MCF 10A (cell line): ENCODE measurements around the gene CLEC2D. TPM values are rescaled to one million over a fixed set of nuclear protein-coding genes. Genes with fewer than 3 reads are reported as not detected.

Source experiments
- BruUV-seq: library from RNA; stranded (reverse); fragments of 400-500 nt; replicated peaks from 2 replicates; lab custom pipeline; 2021; lab: Mats Ljungman, UMichigan
- CTCF ChIA-PET: fragments of 300-600 bp; sonication (Branson Sonifier 250); formaldehyde crosslinking; extraction: SDS; loops from one replicate; lab custom pipeline; 2021; ENCODE audit warnings: antibody characterized with exemption, inconsistent platforms; lab: Yijun Ruan, JAX
- POLR2A ChIA-PET: fragments of 300-600, 350-650 bp; sonication (Branson Sonifier 250); formaldehyde crosslinking; extraction: SDS; loops from one replicate; lab custom pipeline; 2020; ENCODE audit warnings: antibody characterized with exemption, inconsistent platforms; lab: Yijun Ruan, JAX
- DNase-seq: peaks from one replicate; pipeline ENCODE4 v3.0.0-alpha.2; 2018; ENCODE audit not compliant: unreplicated experiment
- H3K27ac Mint-ChIP-seq: one replicate; pipeline ENCODE4 v1.8.0; 2022; ENCODE audit warnings: mild to moderate bottlenecking, low read depth, mixed read lengths; ENCODE audit not compliant: unreplicated experiment
- H3K27me3 Mint-ChIP-seq: one replicate; pipeline ENCODE4 v1.8.0; 2022; ENCODE audit warnings: mixed read lengths; ENCODE audit not compliant: insufficient read depth, unreplicated experiment
- H3K36me3 Mint-ChIP-seq: one replicate; pipeline ENCODE4 v1.8.0; 2022; ENCODE audit warnings: mild to moderate bottlenecking, moderate library complexity, mixed read lengths; ENCODE audit not compliant: insufficient read depth, unreplicated experiment
- H3K4me1 Mint-ChIP-seq: one replicate; pipeline ENCODE4 v1.8.0; 2022; ENCODE audit warnings: mixed read lengths; ENCODE audit not compliant: insufficient read depth, unreplicated experiment
- H3K4me3 Mint-ChIP-seq: one replicate; pipeline ENCODE4 v1.8.0; 2022; ENCODE audit warnings: mild to moderate bottlenecking, moderate library complexity, mixed read lengths; ENCODE audit not compliant: unreplicated experiment
- H3K9me3 Mint-ChIP-seq: one replicate; pipeline ENCODE4 v1.8.0; 2022; ENCODE audit warnings: mixed read lengths; ENCODE audit not compliant: unreplicated experiment
- CTCF ChIP-seq: fragments of 200-600 bp; IDR thresholded peaks from one replicate; pipeline ENCODE4 v1.8.0; 2022; ENCODE audit warnings: antibody characterized with exemption, mild to moderate bottlenecking; ENCODE audit not compliant: unreplicated experiment
- intact Hi-C: fragments of 100-400 bp; cut with micrococcal nuclease; formaldehyde crosslinking; loops from 2 replicates; pipeline ENCODE4 v1.14.1; 2022
- total RNA-seq: library from RNA; stranded (reverse); gene quantifications from 2 replicates; pipeline ENCODE4 v1.2.3, GENCODE V29; 2022

CLEC2D gene
- total RNA-seq, 1 experiment from 2014 or later, result 5.1 TPM

GRCh38 chr12:9730011-9730410 lies 60.5 kb downstream of the CLEC2D start:
- no peak for DNase-seq
- Mint-ChIP-seq H3K4me1 (peaks cover 11% of the 10 kb centered on the region), H3K36me3 (no peaks in the 10 kb centered on the region), H3K27ac (no peak overlapping the region), H3K4me3 (no peak overlapping the region), H3K27me3 (no peaks in the 10 kb centered on the region), H3K9me3 (no peaks in the 10 kb centered on the region)
- intact Hi-C loops, result no loop called here
- ChIA-PET POLR2A (interaction anchor here (0.6 to 1.3 kb wide), 3 partner anchors 9 to 90 kb away, joined by 3 read pairs; no protein-coding TSS in a partner anchor), CTCF (interaction anchor here (0.6 to 2.8 kb wide), 6 partner anchors 13 to 174 kb away, joined by 3 to 17 read pairs (median 4); no protein-coding TSS in a partner anchor)
- no TSS peak for BruUV-seq
- TF ChIP-seq CTCF, result no peak

- no peak for DNase-seq
- Mint-ChIP-seq H3K9me3 (no peaks in the 10 kb centered on the region), H3K4me3 (no peak overlapping the region), H3K27ac (no peak overlapping the region), H3K4me1 (peaks cover 7% of the 10 kb centered on the region), H3K27me3 (no peaks in the 10 kb centered on the region), H3K36me3 (no peaks in the 10 kb centered on the region)
- intact Hi-C loops, result no loop called here
- TF ChIP-seq CTCF, result no peak
- BruUV-seq, result no TSS peak
- POLR2A ChIA-PET, result interaction anchor here (1.3 kb wide), 1 partner anchor 82 kb away, joined by 3 read pairs; no protein-coding TSS in a partner anchor
- CTCF ChIA-PET, result interaction anchor here (0.7 to 2.8 kb wide), 5 partner anchors 12 to 22 kb away, joined by 4 to 17 read pairs (median 4); no protein-coding TSS in a partner anchor
Observed at GRCh38 chr12:9730591-9730990, 61.1 kb downstream of the CLEC2D start.

- ChIA-PET CTCF (interaction anchor here (2.8 kb wide), 1 partner anchor 19 kb away, joined by 17 read pairs; no protein-coding TSS in a partner anchor), POLR2A (no interaction called here)
- intact Hi-C loops, result no loop called here
- no peaks in the 10 kb centered on the region for H3K36me3 Mint-ChIP-seq
- DNase-seq, result no peak
- no peak overlapping the region for H3K27ac Mint-ChIP-seq
- no peaks in the 10 kb centered on the region for H3K9me3 Mint-ChIP-seq
- no TSS peak for BruUV-seq
- H3K4me1 Mint-ChIP-seq, result peaks cover 5% of the 10 kb centered on the region
- no peak overlapping the region for H3K4me3 Mint-ChIP-seq
- no peak for TF ChIP-seq CTCF
- no peaks in the 10 kb centered on the region for H3K27me3 Mint-ChIP-seq
Observed at GRCh38 chr12:9731393-9731792, 61.9 kb downstream of the CLEC2D start.

- H3K27me3 Mint-ChIP-seq, result no peaks in the 10 kb centered on the region
- BruUV-seq, result no TSS peak
Observed at GRCh38 chr12:9731797-9732196, 62.3 kb downstream of the CLEC2D start.

More at GRCh38 chr12:9731797-9732196, 62.3 kb downstream of the CLEC2D start:
- Mint-ChIP-seq H3K4me3 (no peak overlapping the region), H3K9me3 (no peaks in the 10 kb centered on the region), H3K36me3 (no peaks in the 10 kb centered on the region), H3K4me1 (peaks cover 5% of the 10 kb centered on the region), H3K27ac (no peak overlapping the region)
- intact Hi-C loops, result no loop called here
- ChIA-PET POLR2A (no interaction called here), CTCF (interaction anchor here (2.8 kb wide), 1 partner anchor 19 kb away, joined by 17 read pairs; no protein-coding TSS in a partner anchor)
- DNase-seq, result no peak
- TF ChIP-seq CTCF, result no peak
